HG02970 (cell line): Measurements from ENCODE around the gene EGR1.

ENCODE experiments used
- ATAC-seq: cut with Tn5 transposase; IDR thresholded peaks from one replicate; pipeline ENCODE4 v1.9.1; 2021; ENCODE audit warnings: mild to moderate bottlenecking, moderate library complexity, moderate number of reproducible peaks; ENCODE audit not compliant: unreplicated experiment, low FRiP score

EGR1 gene

GRCh38 chr5:138465261-138466124, at the start of gene EGR1:
EGR1 (plus strand) TSS chr5:138465479; CDS start chr5:138465762, 283 bp downstream.
- peak; percentile 45 for ATAC-seq

- no peak for ATAC-seq
These were observed 46.8 kb upstream of the EGR1 start for GRCh38 chr5:138418444-138418843.

- no peak for ATAC-seq
These were observed 40.2 kb upstream of the EGR1 start for GRCh38 chr5:138425079-138425478.

- ATAC-seq: no peak
These were observed 29.3 kb upstream of the EGR1 start for GRCh38 chr5:138435943-138436342.

GRCh38 chr5:138438003-138438723, 27.1 kb upstream of the EGR1 start:
- no peak for ATAC-seq

- no peak for ATAC-seq
These were observed 26.4 kb upstream of the EGR1 start, which contains the start of gene REEP2 for GRCh38 chr5:138438724-138439476. REEP2 (plus strand) TSS chr5:138439057; CDS start chr5:138439209, 152 bp downstream.

GRCh38 chr5:138439477-138440158, 25.7 kb upstream of the EGR1 start:
- no peak for ATAC-seq

- no peak for ATAC-seq
These were observed 24.9 kb upstream of the EGR1 start for GRCh38 chr5:138440159-138441073.

GRCh38 chr5:138441221-138441620, 24.1 kb upstream of the EGR1 start:
- no peak for ATAC-seq

- ATAC-seq: no peak
These were observed 21.1 kb upstream of the EGR1 start for GRCh38 chr5:138444078-138444773.

GRCh38 chr5:138444774-138445546, 20.3 kb upstream of the EGR1 start:
- no peak for ATAC-seq

- no peak for ATAC-seq
These were observed 19.6 kb upstream of the EGR1 start for GRCh38 chr5:138445547-138446271.

- no peak for ATAC-seq
These were observed 17.2 kb upstream of the EGR1 start for GRCh38 chr5:138448070-138448469.

- ATAC-seq: no peak
These were observed 16.5 kb upstream of the EGR1 start for GRCh38 chr5:138448481-138449398.

GRCh38 chr5:138449501-138450239, 15.6 kb upstream of the EGR1 start:
- no peak for ATAC-seq

- ATAC-seq: no peak
These were observed 14.3 kb upstream of the EGR1 start for GRCh38 chr5:138450971-138451370.
